Left renal pelvis (tissue), 4 donors: ENCODE data around the gene JAKMIP2. TPM values are rescaled to one million over a fixed set of nuclear protein-coding genes. Genes with fewer than 3 reads are reported as not detected.
"Not testable (repeated sequence)": the region's sequence is repeated elsewhere in the genome, so short reads cannot be mapped to it uniquely, and the experiment has no call there.

ENCODE experiments used
- DNase-seq, 4 donors: peaks; one replicate each; pipeline ENCODE4 v3.0.0-alpha.2; 2013; ENCODE audit warnings: low read depth in 4 of 4, low spot score in 3 of 4
- polyA plus RNA-seq, 4 donors: library from polyadenylated mRNA; unstranded; fragments of 120-200 nt; gene quantifications; one replicate each; pipeline ENCODE4 v1.2.1, GENCODE V29; 2013; ENCODE audit not compliant: insufficient read length in 4 of 4

Gene JAKMIP2
- polyA plus RNA-seq, 4 donors: 4.0 to 7.4 (median 6.1) TPM

GRCh38 chr5:147565524-147565923 is 217.0 kb downstream of the JAKMIP2 start:
- no peak for DNase-seq

- no peak for DNase-seq
These were observed 218.4 kb downstream of the JAKMIP2 start for GRCh38 chr5:147564124-147564486.

- no peak for DNase-seq
These were observed 218.9 kb downstream of the JAKMIP2 start for GRCh38 chr5:147563466-147564123.

GRCh38 chr5:147561435-147561834 is 221.1 kb downstream of the JAKMIP2 start:
- DNase-seq: no peak

GRCh38 chr5:147560718-147561331 is 221.7 kb downstream of the JAKMIP2 start:
- DNase-seq: no peak

- DNase-seq: no peak
These were observed 222.8 kb downstream of the JAKMIP2 start for GRCh38 chr5:147559749-147560148.

GRCh38 chr5:147558826-147559225 is 223.7 kb downstream of the JAKMIP2 start:
- DNase-seq: no peak

- DNase-seq: no peak
These were observed 224.4 kb downstream of the JAKMIP2 start for GRCh38 chr5:147557876-147558745.

- DNase-seq: no peak
These were observed 227.4 kb downstream of the JAKMIP2 start for GRCh38 chr5:147555176-147555575.

GRCh38 chr5:147554261-147554817 is 228.2 kb downstream of the JAKMIP2 start:
- DNase-seq: peak in 2 of 4 donors; percentile 29 to 40

GRCh38 chr5:147553817-147554216 is 228.7 kb downstream of the JAKMIP2 start:
- not testable (repeated sequence) for DNase-seq

- no peak for DNase-seq
These were observed 229.6 kb downstream of the JAKMIP2 start for GRCh38 chr5:147552897-147553296.

GRCh38 chr5:147551677-147552076 is 230.9 kb downstream of the JAKMIP2 start:
- DNase-seq: no peak

GRCh38 chr5:147547730-147548129 is 234.8 kb downstream of the JAKMIP2 start:
- no peak for DNase-seq

GRCh38 chr5:147544556-147544955 is 238.0 kb downstream of the JAKMIP2 start:
- DNase-seq: no peak

- DNase-seq: no peak
These were observed 243.5 kb downstream of the JAKMIP2 start for GRCh38 chr5:147539053-147539452.

GRCh38 chr5:147538236-147538635 is 244.3 kb downstream of the JAKMIP2 start:
- DNase-seq: no peak
